Calu3 (cell line): ENCODE data around the gene HMCN2. TPM values are rescaled to one million over a fixed set of nuclear protein-coding genes. Genes with fewer than 3 reads are reported as not detected.

Experiments used
- BruUV-seq: library from RNA; stranded (reverse); fragments of 400-500 nt; replicated peaks from 2 replicates; lab custom pipeline; 2021; lab: Mats Ljungman, UMichigan
- CTCF ChIA-PET: fragments of 300-600 bp; sonication (Branson Sonifier 250); formaldehyde crosslinking; loops from one replicate; lab custom pipeline; 2022; ENCODE audit warnings: antibody characterized with exemption; lab: Charles Lee
- DNase-seq: peaks from one replicate; pipeline ENCODE4 v3.0.0; 2022
- H3K27ac Mint-ChIP-seq: one replicate; pipeline ENCODE4 v1.8.0; 2022; ENCODE audit warnings: mixed read lengths; ENCODE audit not compliant: unreplicated experiment
- H3K27me3 Mint-ChIP-seq: one replicate; pipeline ENCODE4 v1.8.0; 2022; ENCODE audit warnings: mixed read lengths; ENCODE audit not compliant: unreplicated experiment
- H3K36me3 Mint-ChIP-seq: one replicate; pipeline ENCODE4 v1.8.0; 2022; ENCODE audit warnings: mild to moderate bottlenecking, moderate library complexity, mixed read lengths; ENCODE audit not compliant: insufficient read depth, unreplicated experiment
- H3K4me1 Mint-ChIP-seq: one replicate; pipeline ENCODE4 v1.8.0; 2022; ENCODE audit warnings: mild to moderate bottlenecking, low read depth, mixed read lengths; ENCODE audit not compliant: unreplicated experiment
- H3K4me3 Mint-ChIP-seq: one replicate; pipeline ENCODE4 v1.8.0; 2022; ENCODE audit warnings: mild to moderate bottlenecking, low read depth, moderate library complexity, mixed read lengths; ENCODE audit not compliant: unreplicated experiment
- H3K9me3 Mint-ChIP-seq: one replicate; pipeline ENCODE4 v1.8.0; 2022; ENCODE audit warnings: low read depth, mixed read lengths; ENCODE audit not compliant: unreplicated experiment
- intact Hi-C: fragments of 100-400 bp; cut with micrococcal nuclease; formaldehyde crosslinking; loops from one replicate; pipeline ENCODE4 v1.10.0; 2022; ENCODE audit not compliant: unreplicated experiment
- total RNA-seq: library from RNA; stranded (reverse); gene quantifications from 2 replicates; pipeline ENCODE4 v1.2.3, GENCODE V29; 2022
- TF ChIP-seq, protein P1 (sequence below): fragments of 200-600 bp; IDR thresholded peaks from one replicate; pipeline ENCODE4 v1.8.0; 2022; ENCODE audit warnings: antibody characterized with exemption; ENCODE audit not compliant: unreplicated experiment

HMCN2 gene
- total RNA-seq, 1 experiment from 2014 or later: not detected

- Mint-ChIP-seq H3K4me3 (no peak overlapping the region), H3K9me3 (no peaks in the 10 kb centered on the region), H3K36me3 (no peaks in the 10 kb centered on the region), H3K4me1 (no peaks in the 10 kb centered on the region), H3K27me3 (peaks cover 69% of the 10 kb centered on the region), H3K27ac (no peak overlapping the region)
- no peak for DNase-seq
- TF ChIP-seq, protein P1, sequence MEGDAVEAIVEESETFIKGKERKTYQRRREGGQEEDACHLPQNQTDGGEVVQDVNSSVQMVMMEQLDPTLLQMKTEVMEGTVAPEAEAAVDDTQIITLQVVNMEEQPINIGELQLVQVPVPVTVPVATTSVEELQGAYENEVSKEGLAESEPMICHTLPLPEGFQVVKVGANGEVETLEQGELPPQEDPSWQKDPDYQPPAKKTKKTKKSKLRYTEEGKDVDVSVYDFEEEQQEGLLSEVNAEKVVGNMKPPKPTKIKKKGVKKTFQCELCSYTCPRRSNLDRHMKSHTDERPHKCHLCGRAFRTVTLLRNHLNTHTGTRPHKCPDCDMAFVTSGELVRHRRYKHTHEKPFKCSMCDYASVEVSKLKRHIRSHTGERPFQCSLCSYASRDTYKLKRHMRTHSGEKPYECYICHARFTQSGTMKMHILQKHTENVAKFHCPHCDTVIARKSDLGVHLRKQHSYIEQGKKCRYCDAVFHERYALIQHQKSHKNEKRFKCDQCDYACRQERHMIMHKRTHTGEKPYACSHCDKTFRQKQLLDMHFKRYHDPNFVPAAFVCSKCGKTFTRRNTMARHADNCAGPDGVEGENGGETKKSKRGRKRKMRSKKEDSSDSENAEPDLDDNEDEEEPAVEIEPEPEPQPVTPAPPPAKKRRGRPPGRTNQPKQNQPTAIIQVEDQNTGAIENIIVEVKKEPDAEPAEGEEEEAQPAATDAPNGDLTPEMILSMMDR: no peak
- intact Hi-C loops: no loop called here
- no TSS peak for BruUV-seq
- CTCF ChIA-PET: no interaction called here
Measured at GRCh38 chr9:130299785-130300615, 34.4 kb downstream of the HMCN2 start.

DNA sequence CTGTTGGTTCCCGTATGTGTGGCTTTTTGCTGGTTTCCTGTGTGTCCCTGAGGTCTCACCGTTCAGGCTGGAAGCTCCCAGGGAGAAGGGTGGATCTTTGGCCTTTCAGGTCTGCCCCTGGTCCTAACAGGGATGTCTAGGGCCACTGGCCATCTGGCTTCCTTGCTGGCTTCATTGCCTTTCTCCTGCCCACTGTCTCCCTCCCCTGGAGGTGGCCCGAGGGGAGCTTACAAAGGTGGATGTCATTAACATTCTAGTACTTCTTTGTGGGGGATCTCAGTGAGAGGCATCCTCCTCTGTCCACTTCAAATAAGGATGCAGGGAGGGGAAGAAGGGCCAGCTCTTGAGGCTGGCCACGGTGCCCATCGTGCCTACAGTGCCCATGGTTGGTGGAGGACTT lies 35.2 kb downstream of the HMCN2 start:
- CTCF ChIA-PET: interaction anchor here (1.2 kb wide), 1 partner anchor 10 kb away, joined by 3 read pairs; no protein-coding TSS in a partner anchor
- H3K27ac Mint-ChIP-seq: no peak overlapping the region
- intact Hi-C loops: no loop called here
- no peak for DNase-seq
- no peak overlapping the region for H3K4me3 Mint-ChIP-seq
- H3K36me3 Mint-ChIP-seq: no peaks in the 10 kb centered on the region
- no peaks in the 10 kb centered on the region for H3K9me3 Mint-ChIP-seq
- no peaks in the 10 kb centered on the region for H3K4me1 Mint-ChIP-seq
- BruUV-seq: no TSS peak
- TF ChIP-seq, protein P1: no peak
- H3K27me3 Mint-ChIP-seq: peaks cover 64% of the 10 kb centered on the region

DNA sequence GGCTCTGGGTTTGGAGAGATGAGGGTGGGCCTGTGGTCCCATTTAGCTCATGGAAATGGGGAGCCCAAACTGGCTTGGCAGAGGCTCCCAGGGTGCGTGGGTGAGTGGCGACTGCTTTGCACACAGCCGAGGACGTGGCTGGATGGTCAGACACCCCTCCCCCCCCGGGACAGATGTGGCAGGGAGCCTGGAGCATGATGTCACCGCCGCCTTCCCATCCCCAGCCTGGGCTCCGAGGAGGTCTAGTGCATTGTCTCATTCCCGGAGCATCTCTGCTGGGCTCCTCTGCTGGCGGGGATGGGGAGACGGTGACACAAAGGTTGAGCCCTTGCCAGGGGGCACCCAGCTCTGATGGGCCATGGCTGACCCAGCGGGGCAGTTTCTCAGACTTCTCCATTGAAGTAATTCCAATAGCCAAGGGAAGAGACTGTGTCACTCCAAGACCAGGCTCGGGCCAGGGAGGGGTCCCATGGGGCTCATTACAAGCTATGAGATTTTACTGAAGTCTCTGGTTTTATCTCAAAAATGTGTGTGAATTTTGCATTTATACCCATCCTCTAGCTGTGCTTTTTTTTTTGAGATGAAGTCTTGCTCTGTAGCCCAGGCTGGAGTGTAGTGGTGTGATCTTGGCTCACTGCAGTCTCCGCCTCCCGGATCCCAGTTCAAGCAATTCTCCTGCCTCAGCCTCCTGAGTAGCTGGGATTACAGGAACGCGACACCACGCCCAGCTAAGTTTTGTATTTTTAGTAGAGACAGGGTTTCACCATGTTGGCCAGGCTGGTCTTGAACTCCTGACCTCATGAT lies 36.1 kb downstream of the HMCN2 start:
- no peaks in the 10 kb centered on the region for H3K36me3 Mint-ChIP-seq
- intact Hi-C loops: no loop called here
- no peak overlapping the region for H3K27ac Mint-ChIP-seq
- no peaks in the 10 kb centered on the region for H3K4me1 Mint-ChIP-seq
- no TSS peak for BruUV-seq
- no peak for DNase-seq
- H3K27me3 Mint-ChIP-seq: peaks cover 54% of the 10 kb centered on the region
- H3K9me3 Mint-ChIP-seq: no peaks in the 10 kb centered on the region
- H3K4me3 Mint-ChIP-seq: no peak overlapping the region
- CTCF ChIA-PET: interaction anchor here (1.2 kb wide), 1 partner anchor 11 kb away, joined by 3 read pairs; no protein-coding TSS in a partner anchor
- TF ChIP-seq, protein P1: no peak

DNA sequence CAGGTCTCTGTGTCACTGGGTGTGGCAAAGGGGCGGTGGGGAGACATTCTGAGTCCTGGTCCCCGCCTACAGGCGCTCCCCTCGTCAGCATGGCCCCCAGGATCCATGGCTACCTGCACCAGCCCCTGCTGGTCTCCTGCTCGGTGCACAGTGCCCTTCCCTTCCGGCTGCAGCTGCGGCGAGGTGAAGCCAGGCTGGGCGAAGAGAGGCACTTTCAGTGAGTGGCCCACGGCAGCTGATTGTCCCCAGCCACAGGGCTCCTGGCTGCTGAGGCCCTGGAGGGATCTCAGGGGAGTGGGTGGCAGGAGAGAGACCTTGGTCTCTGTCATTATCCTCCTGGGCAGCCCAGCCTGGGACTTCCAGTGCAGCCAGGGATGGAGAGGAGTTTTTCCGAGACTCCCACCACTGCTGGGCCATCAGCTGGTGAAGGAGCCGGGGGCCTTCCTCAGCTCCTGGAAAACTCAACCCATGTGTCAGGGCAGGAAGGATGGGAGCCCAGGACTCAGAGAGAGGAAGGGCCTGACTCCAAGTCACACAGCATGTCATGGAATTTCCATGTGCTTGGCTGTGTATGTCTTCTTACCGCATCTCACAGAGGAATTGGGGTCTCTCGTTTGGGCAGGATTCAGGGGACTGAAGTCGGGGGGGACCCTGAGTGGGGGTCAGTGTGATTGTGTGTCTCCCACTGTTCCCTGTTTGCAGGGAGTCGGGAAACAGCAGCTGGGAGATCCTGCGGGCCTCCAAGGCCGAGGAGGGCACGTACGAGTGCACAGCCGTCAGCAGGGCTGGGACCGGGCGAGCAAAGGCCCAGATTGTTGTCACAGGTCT lies 37.4 kb downstream of the HMCN2 start:
- BruUV-seq: no TSS peak
- Mint-ChIP-seq H3K36me3 (no peaks in the 10 kb centered on the region), H3K4me3 (no peak overlapping the region), H3K9me3 (no peaks in the 10 kb centered on the region), H3K27ac (no peak overlapping the region), H3K4me1 (no peaks in the 10 kb centered on the region), H3K27me3 (peaks cover 41% of the 10 kb centered on the region)
- TF ChIP-seq, protein P1: no peak
- CTCF ChIA-PET: no interaction called here
- no peak for DNase-seq
- intact Hi-C loops: no loop called here
